ENCODE results near the gene TARS1.
"Not testable (repeated sequence)": the region's sequence is repeated elsewhere in the genome, so short reads cannot be mapped to it uniquely, and the experiment has no call there.

Gene TARS1

DNA sequence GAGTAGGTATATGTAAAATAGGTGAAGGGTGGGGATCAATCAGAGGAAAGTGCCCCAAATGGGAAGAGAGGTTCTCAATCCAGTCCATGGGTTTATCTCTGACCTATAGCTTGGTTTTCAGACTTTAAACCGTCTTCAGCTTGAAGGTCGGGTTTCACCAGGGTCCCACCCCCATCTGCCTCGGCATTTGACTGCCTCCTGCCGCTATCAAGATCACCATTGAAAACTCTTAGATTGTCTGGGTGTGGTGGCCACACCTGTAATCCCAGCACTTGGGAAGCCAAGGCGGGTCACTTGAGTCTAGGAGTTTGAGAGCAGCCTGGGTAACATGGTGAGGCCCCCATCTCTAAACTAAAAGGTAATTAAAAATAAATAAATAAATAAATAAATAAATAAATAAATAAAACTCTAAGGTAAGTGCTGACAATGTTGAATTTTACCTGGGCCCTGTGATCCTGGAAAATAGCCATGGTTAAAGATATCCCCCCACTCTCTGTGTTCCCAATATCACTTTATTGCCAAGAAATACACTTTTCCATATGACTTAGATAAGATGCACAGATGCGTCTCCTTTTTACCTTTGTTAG lies 48.8 kb downstream of the TARS1 start:
- DNase-seq = no peak

DNA sequence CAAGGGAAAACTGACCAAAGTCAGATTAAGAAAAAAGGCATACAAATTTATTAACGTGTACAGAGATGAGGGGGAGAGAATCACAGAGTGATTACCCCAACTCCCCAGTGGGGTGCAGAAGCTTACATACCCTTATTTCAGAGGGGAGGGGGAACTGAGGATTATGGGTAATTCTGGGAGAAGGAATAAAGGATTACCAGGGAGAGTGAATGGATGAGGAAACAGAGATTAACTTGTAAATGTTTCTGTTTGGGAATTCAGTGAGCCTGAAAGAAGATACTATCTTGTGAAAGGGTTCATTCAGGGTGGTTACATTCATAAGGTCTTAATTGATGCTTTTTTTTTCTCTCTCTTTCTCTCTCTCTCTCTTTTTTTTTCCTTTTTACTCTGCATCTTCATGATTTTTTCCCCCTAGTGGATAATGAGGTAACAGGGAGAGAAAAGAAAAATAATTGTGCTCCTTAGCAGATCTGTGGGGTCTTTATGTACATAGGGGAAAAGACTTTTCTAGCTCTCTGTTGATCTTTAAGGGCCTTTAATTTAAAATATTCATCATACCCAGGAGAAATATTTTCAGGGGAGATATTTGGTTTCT lies 49.4 kb downstream of the TARS1 start:
- no peak for DNase-seq

DNA sequence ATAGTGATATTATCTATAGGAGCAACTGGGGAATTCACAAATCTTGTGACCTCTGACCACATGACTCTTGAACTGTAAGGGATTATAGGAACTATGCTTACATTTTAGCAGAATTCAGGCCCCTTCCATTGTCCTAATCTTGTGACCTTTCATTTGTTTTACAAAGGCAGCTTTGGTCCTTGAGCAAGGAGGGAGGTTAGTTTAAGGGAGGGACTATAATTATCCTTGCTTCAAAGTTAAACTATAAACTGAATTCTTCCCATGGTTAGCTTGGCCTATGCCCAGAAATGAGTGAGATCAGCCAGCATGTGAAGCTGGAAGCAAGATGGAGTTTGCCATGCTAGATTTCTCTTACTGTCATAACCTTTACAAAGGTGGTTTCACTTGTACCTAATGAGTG lies 51.2 kb downstream of the TARS1 start:
- DNase-seq = no peak

DNA sequence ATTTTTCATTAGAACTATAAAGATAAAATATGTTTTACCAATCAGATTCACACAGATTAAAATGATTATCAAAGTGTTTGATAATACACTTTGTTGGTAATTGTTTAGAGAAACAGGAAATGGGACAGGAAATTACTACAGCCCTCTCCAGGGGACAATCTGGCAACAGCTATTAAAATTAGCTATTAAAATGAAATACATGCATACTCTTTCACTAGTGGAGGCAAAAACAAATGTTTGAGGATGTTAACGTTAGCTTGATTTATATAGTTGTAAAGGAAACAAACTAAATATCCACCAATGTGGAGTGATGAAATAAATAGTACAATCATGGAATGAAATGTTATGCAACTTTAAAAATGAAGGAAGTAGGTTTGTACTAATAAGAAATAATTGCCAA lies 53.7 kb downstream of the TARS1 start:
- DNase-seq = no peak

DNA sequence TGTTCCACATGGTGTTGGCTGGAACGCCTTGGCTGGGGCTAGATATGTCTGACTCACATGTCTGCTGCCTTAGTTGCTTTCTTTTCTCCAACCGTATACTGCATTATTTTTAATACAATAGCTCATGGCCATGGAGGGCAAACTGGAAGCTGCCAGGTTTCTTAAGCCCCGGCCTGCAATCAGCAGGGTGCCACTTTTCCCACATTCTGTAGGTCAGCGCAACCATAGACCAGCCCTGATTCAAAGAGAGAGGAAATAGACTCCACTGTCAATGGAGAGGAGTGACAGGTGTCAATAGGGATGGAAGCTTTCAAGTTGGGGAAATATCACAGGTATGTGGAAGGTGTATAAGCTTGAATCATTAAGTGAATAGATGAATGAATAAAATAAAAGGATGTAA lies 60.5 kb downstream of the TARS1 start:
- DNase-seq = no peak

DNA sequence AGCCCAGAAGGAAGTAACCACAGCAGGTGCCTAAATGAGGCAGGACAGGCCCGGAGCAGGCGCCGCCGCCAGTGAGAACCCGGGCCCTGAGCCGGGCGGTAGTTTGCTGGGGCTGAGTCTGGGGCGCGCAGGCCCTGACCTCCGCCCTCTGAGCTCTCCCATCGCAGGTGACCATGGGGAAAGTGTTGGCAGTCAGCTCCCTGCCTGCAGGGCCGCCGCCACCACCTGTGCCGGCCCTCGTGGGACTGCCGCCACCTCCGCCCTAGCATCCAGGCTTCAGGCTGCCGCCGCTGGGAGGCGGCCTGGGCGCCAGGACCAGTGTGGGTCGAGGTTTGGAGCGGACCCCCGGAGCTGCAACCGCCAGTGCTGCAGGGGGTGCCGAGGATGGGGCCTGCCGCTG lies 61.1 kb downstream of the TARS1 start:
- no peak for DNase-seq

DNA sequence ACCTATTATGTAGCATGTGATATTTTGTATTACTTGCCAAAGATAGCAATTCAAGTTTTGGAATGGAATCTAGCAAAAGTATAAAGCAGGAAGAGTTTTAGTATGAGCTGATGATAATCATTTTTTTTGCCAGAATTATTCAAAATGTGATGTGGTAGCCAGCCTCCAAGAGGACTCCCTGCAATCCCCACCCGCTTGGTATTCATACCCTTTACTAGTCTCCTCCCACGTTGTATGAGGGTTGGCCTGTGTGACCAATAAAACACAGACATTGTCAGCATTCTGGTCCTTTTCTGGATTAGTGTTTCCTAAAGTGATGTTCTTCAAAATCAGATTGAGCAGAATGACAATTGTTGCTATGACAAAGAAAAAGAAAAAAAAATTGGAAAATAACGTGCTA lies 63.8 kb downstream of the TARS1 start:
- no peak for DNase-seq

DNA sequence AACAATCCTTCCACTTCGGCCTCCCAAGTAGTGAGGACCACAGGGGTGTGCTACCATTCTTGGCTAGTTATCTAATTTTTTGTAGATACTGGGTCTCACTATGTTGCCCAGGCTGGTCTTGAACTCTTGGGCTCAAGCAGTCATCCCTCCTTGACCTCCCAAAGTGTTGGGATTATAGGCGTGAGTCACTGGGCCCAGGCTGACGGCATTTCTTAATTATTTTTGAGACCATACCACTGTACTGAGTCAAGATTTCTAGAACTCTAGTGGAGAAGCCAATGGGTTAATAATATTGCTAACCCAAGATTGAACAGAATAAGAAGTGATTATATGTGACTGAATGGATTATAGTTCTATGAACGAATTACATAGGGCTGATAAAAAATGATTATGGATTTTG lies 66.7 kb downstream of the TARS1 start:
- DNase-seq = no peak

DNA sequence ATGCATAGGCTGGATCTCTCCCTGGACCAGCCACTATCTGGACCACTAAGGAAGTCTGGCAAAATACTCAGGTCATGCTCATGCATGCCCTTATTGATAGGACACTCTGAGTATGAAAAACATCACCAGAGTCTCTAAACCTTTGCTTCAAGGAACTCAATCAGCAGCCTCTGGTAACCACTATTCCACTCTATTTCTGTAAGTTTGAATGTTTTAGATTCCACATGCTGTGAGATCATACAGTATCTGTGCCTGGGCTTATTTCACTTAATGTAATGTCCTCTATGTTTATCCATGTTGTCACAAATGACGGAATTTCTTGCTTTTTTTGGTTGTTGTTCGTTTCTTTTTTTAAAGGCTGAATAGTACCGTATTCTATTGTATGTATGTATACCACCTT lies 68.3 kb downstream of the TARS1 start:
- DNase-seq = no peak

DNA sequence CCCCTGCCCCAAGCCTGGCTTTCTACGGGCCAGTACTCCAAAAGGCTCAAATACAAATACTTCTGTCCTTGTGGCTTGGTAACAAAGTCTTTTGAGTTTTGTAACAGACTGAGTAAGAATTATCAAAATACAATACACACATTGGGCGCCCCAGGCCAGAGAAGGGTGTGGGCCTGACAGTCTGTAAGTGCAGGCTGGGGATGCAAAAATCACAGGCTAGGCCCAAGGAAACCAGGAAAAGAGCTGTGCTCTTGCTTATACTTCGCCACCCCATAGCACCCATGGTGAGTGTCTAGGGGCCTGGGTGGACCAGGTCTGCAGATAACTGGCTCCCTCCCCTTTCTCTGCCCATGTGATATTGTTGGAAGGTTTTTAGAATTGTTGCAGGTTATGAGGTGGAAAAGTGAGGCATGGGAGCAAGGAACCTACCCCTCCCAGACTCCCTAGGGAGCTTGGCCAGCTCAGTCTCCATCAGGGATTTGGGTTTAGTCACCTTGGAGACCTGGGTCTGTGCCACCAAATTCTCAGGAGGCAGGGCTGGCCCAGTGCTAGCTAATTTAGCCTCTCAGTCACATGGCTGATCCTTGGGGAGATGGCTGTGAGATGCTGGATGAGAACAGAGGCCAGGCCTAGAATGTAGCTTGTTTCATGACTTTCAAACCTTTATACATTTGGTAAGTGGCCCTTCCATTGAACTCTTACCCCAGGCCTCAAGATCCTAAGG lies 72.9 kb downstream of the TARS1 start:
- DNase-seq = no peak

DNA sequence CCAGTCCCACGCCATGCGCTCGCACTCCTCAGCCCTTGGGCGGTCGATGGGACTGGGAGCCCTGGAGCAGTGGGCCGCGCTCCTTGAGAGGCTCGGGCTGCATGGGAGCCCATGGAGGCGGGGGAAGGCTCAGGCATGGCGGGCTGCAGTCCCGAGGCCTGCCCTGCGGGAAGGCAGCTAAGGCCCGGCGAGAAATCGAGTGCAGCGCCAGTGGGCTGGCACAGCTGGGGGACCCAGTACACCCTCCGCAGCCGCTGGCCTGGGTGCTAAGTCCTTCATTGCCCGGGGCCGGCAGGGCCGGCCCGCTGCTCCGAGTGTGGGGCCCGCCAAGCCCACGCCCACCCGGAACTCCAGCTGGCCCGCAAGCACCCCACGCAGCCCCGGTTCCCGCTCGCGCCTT lies 74.6 kb downstream of the TARS1 start:
- DNase-seq = not testable (repeated sequence)

DNA sequence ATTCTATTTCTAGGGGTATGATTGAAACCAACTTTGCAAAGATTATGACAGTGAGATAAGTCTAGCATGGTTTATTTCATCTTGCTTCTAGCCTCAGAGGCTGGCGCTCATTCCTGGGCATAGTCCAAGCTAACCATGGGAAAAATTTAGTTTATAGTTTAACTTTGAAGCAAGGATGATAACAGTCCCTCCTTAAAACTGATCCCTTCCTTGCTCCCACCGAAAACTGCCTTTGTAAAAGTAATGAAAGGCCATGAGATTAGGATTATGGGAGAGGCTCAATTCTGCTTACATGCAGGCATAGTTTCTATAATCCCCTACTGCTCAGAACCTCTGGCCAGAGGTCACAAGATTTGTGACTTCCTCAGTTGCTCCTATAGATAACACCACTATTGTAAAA lies 75.7 kb downstream of the TARS1 start:
- no peak for DNase-seq

All from suppressor macrophage treated with lipopolysaccharide for 1 hour (primary cell).